Trophoblast cell (in vitro differentiated cells and primary cell): ENCODE data around the gene C3orf85.
A peak's percentile ranks its signal among the peaks of the same experiment; 100 is the strongest.

Experiments
- DNase-seq, 2 donors: peaks; one replicate each; pipeline ENCODE4 v3.0.0-alpha.2; 2016
- H2AFZ ChIP-seq: 2 replicates; pipeline ENCODE4 v1.6.1; 2013; ENCODE audit warnings: low read length, moderate library complexity, mild to moderate bottlenecking; ENCODE audit not compliant: insufficient read depth, poor library complexity
- H2AK5ac ChIP-seq: 2 replicates; pipeline ENCODE4 v1.6.1; 2013; ENCODE audit warnings: mild to moderate bottlenecking, low read length
- H2BK120ac ChIP-seq: 2 replicates; pipeline ENCODE4 v1.6.1; 2013; ENCODE audit warnings: low read length, mild to moderate bottlenecking, moderate library complexity; ENCODE audit not compliant: insufficient read depth, poor library complexity
- H2BK12ac ChIP-seq: 2 replicates; pipeline ENCODE4 v1.6.1; 2013; ENCODE audit warnings: mild to moderate bottlenecking, low read length, moderate library complexity
- H2BK5ac ChIP-seq: 2 replicates; pipeline ENCODE4 v1.6.1; 2013; ENCODE audit warnings: low read length, low read depth, moderate library complexity, mild to moderate bottlenecking; ENCODE audit not compliant: poor library complexity
- H3K14ac ChIP-seq: 2 replicates; pipeline ENCODE4 v1.6.1; 2013; ENCODE audit warnings: mild to moderate bottlenecking, low read length
- H3K18ac ChIP-seq: 2 replicates; pipeline ENCODE4 v1.6.1; 2013; ENCODE audit warnings: mild to moderate bottlenecking, low read length
- H3K23ac ChIP-seq: 2 replicates; pipeline ENCODE4 v1.6.1; 2013; ENCODE audit warnings: low read length
- H3K27ac ChIP-seq: 2 replicates; pipeline ENCODE4 v1.5.1; 2013; ENCODE audit warnings: low read depth, mild to moderate bottlenecking, inconsistent platforms, low read length, moderate library complexity
- H3K27me3 ChIP-seq: 2 replicates; pipeline ENCODE4 v1.6.1; 2013; ENCODE audit warnings: inconsistent platforms, mild to moderate bottlenecking, low read length, moderate library complexity; ENCODE audit not compliant: insufficient read depth
- H3K36me3 ChIP-seq, 2 experiments: 1 replicate in 1 of 2; 2 replicates in 1 of 2; pipeline ENCODE4 v1.6.1; 2013; ENCODE audit warnings: low read length in 2 of 2, mild to moderate bottlenecking in 2 of 2, moderate library complexity in 1 of 2; ENCODE audit not compliant: insufficient read depth in 2 of 2, control insufficient read depth in 1 of 2
- H3K4ac ChIP-seq: 2 replicates; pipeline ENCODE4 v1.6.1; 2013; ENCODE audit warnings: low read depth, mild to moderate bottlenecking, low read length, moderate library complexity
- H3K4me1 ChIP-seq, 2 experiments: 1 replicate in 1 of 2; 2 replicates in 1 of 2; pipeline ENCODE4 v1.6.1; 2013; ENCODE audit warnings: low read length in 2 of 2, mild to moderate bottlenecking in 2 of 2, moderate library complexity in 1 of 2; ENCODE audit not compliant: insufficient read depth in 2 of 2, control insufficient read depth in 1 of 2
- H3K4me2 ChIP-seq: 2 replicates; pipeline ENCODE4 v1.6.1; 2013; ENCODE audit warnings: inconsistent platforms, mild to moderate bottlenecking, low read length, moderate library complexity
- H3K4me3 ChIP-seq: 2 replicates; pipeline ENCODE4 v1.5.1; 2013; ENCODE audit warnings: mild to moderate bottlenecking, low read depth, low read length, inconsistent platforms
- H3K79me1 ChIP-seq: one replicate; pipeline ENCODE4 v1.6.1; 2013; ENCODE audit warnings: low read length
- H3K79me2 ChIP-seq: 2 replicates; pipeline ENCODE4 v1.6.1; 2013; ENCODE audit warnings: low read length, mild to moderate bottlenecking; ENCODE audit not compliant: control insufficient read depth, insufficient read depth, poor library complexity
- H3K9ac ChIP-seq: 2 replicates; pipeline ENCODE4 v1.6.1; 2013; ENCODE audit warnings: mild to moderate bottlenecking, low read length
- H3K9me3 ChIP-seq: 2 replicates; pipeline ENCODE4 v1.6.1; 2013; ENCODE audit warnings: low read depth, mild to moderate bottlenecking, control low read depth, inconsistent platforms, low read length; ENCODE audit not compliant: insufficient read depth
- H4K12ac ChIP-seq: 2 replicates; pipeline ENCODE4 v1.6.1; 2013; ENCODE audit warnings: low read depth, mild to moderate bottlenecking, low read length, moderate library complexity
- H4K8ac ChIP-seq: 2 replicates; pipeline ENCODE4 v1.6.1; 2013; ENCODE audit warnings: low read depth, mild to moderate bottlenecking, low read length, moderate library complexity
- H4K91ac ChIP-seq: one replicate; pipeline ENCODE4 v1.6.1; 2013; ENCODE audit warnings: low read depth, mild to moderate bottlenecking, low read length, moderate library complexity
- WGBS: extraction: QIAGEN DNeasy Blood & Tissue Kit; methylation state at CpG from one replicate; pipeline ENCODE4 v1.1.7; 2013; ENCODE audit warnings: missing lambda C conversion rate; ENCODE audit not compliant: insufficient read length, insufficient coverage; ENCODE audit errors: extremely low coverage; 5-methylcytosine and 5-hydroxymethylcytosine counted together

The C3orf85 gene

GRCh38 chr3:109184726-109185125, 48.2 kb downstream of the C3orf85 start:
- Histone ChIP-seq H4K91ac (no peak overlapping the region), H3K4me1 (no peaks in the 10 kb centered on the region), H4K12ac (no peak overlapping the region), H3K79me1 (no peaks in the 10 kb centered on the region), H3K4me2 (no peak overlapping the region), H3K79me2 (no peaks in the 10 kb centered on the region), H3K4ac (no peak overlapping the region), H4K8ac (no peak overlapping the region), H3K9me3 (no peaks in the 10 kb centered on the region), H2BK120ac (no peak overlapping the region), H2AFZ (no peak overlapping the region), H3K23ac (no peak overlapping the region), H3K9ac (no peak overlapping the region), H3K14ac (no peak overlapping the region), H2AK5ac (no peak overlapping the region), H3K36me3 (no peaks in the 10 kb centered on the region), H3K4me3 (no peak overlapping the region), H3K27me3 (no peaks in the 10 kb centered on the region), H2BK12ac (no peak overlapping the region), H3K18ac (no peak overlapping the region), H3K27ac (no peak overlapping the region), H2BK5ac (no peak overlapping the region)
- DNase-seq: peak in 1 of 2 donors; percentile 18

- Histone ChIP-seq H3K14ac (no peak overlapping the region), H3K27ac (no peak overlapping the region), H3K9me3 (no peaks in the 10 kb centered on the region), H2AFZ (no peak overlapping the region), H3K4me1 (no peaks in the 10 kb centered on the region), H3K36me3 (no peaks in the 10 kb centered on the region), H2BK5ac (no peak overlapping the region), H4K91ac (no peak overlapping the region), H3K4ac (no peak overlapping the region), H3K79me1 (no peaks in the 10 kb centered on the region), H3K9ac (no peak overlapping the region), H2BK120ac (no peak overlapping the region), H3K4me3 (no peak overlapping the region), H3K79me2 (no peaks in the 10 kb centered on the region), H4K8ac (no peak overlapping the region), H2BK12ac (no peak overlapping the region), H3K18ac (no peak overlapping the region), H4K12ac (no peak overlapping the region), H3K27me3 (no peaks in the 10 kb centered on the region), H2AK5ac (no peak overlapping the region), H3K4me2 (no peak overlapping the region), H3K23ac (no peak overlapping the region)
- no peak for DNase-seq
- no CpG with 5 or more reads among the region's 5 CpGs for WGBS
These were observed 50.9 kb downstream of the C3orf85 start for GRCh38 chr3:109187390-109187789.

GRCh38 chr3:109188741-109189140, 52.2 kb downstream of the C3orf85 start:
- no peak overlapping the region for H3K4me2 ChIP-seq
- H4K91ac ChIP-seq: no peak overlapping the region
- no peak overlapping the region for H3K27ac ChIP-seq
- H4K8ac ChIP-seq: no peak overlapping the region
- H3K23ac ChIP-seq: no peak overlapping the region
- H3K9me3 ChIP-seq: no peaks in the 10 kb centered on the region
- no peak overlapping the region for H3K9ac ChIP-seq
- H3K27me3 ChIP-seq: no peaks in the 10 kb centered on the region
- no peak overlapping the region for H2AFZ ChIP-seq
- no peak overlapping the region for H3K4ac ChIP-seq
- no peaks in the 10 kb centered on the region for H3K4me1 ChIP-seq
- H3K18ac ChIP-seq: no peak overlapping the region
- H3K14ac ChIP-seq: no peak overlapping the region
- H3K79me2 ChIP-seq: no peaks in the 10 kb centered on the region
- no peaks in the 10 kb centered on the region for H3K79me1 ChIP-seq
- H2AK5ac ChIP-seq: no peak overlapping the region
- no peak overlapping the region for H2BK5ac ChIP-seq
- H3K4me3 ChIP-seq: no peak overlapping the region
- WGBS: no CpG with 5 or more reads among the region's 6 CpGs
- no peak overlapping the region for H2BK12ac ChIP-seq
- no peak overlapping the region for H4K12ac ChIP-seq
- H2BK120ac ChIP-seq: no peak overlapping the region
- DNase-seq: no peak
- no peaks in the 10 kb centered on the region for H3K36me3 ChIP-seq

GRCh38 chr3:109191421-109191820, 54.9 kb downstream of the C3orf85 start:
- Histone ChIP-seq H2BK120ac (no peak overlapping the region), H3K27ac (no peak overlapping the region), H3K4me1 (no peaks in the 10 kb centered on the region), H3K18ac (no peak overlapping the region), H3K27me3 (no peaks in the 10 kb centered on the region), H2BK5ac (no peak overlapping the region), H4K12ac (no peak overlapping the region), H2BK12ac (no peak overlapping the region), H4K8ac (no peak overlapping the region), H3K9ac (no peak overlapping the region), H3K79me2 (no peaks in the 10 kb centered on the region), H3K9me3 (no peaks in the 10 kb centered on the region), H3K79me1 (no peaks in the 10 kb centered on the region), H3K23ac (no peak overlapping the region), H3K36me3 (no peaks in the 10 kb centered on the region), H3K4me3 (no peak overlapping the region), H4K91ac (no peak overlapping the region), H3K14ac (no peak overlapping the region), H3K4ac (no peak overlapping the region), H2AFZ (no peak overlapping the region), H2AK5ac (no peak overlapping the region), H3K4me2 (no peak overlapping the region)
- no peak for DNase-seq
- WGBS: no CpG with 5 or more reads among the region's 1 CpG
